Activated CD4-positive, alpha-beta memory T cell treated with anti-CD3 and anti-CD28 coated beads, Interleukin-2, amount 10 ng/mL, durations not matched to agents 7 days and 5 days (primary cell): ENCODE results near the gene EVPLL. TPM values are rescaled to one million over a fixed set of nuclear protein-coding genes. Genes with fewer than 3 reads are reported as not detected.
A peak's percentile ranks its signal among the peaks of the same experiment; 100 is the strongest.
"Not testable (repeated sequence)": the region's sequence is repeated elsewhere in the genome, so short reads cannot be mapped to it uniquely, and the experiment has no call there.

Experiments used
- CTCF ChIA-PET: fragments of 350-600 bp; sonication (Branson Sonifier 250); formaldehyde crosslinking; loops from one replicate; lab custom pipeline; 2021; ENCODE audit warnings: antibody characterized with exemption, inconsistent platforms; lab: Charles Lee
- POLR2A ChIA-PET: fragments of 350-600 bp; sonication (Branson Sonifier 250); formaldehyde crosslinking; loops from one replicate; lab custom pipeline; 2021; ENCODE audit warnings: antibody characterized with exemption; lab: Charles Lee
- DNase-seq: peaks from one replicate; pipeline ENCODE4 v3.0.0-alpha.2; 2020
- H3K27ac Mint-ChIP-seq: one replicate; pipeline ENCODE4 v1.8.0; 2021; ENCODE audit warnings: mild to moderate bottlenecking, mixed read lengths
- H3K27me3 Mint-ChIP-seq: one replicate; pipeline ENCODE4 v1.8.0; 2021; ENCODE audit warnings: mixed read lengths
- H3K36me3 Mint-ChIP-seq: one replicate; pipeline ENCODE4 v1.8.0; 2021; ENCODE audit warnings: low read depth, mixed read lengths
- H3K4me1 Mint-ChIP-seq: one replicate; pipeline ENCODE4 v1.8.0; 2021; ENCODE audit warnings: mixed read lengths
- H3K4me3 Mint-ChIP-seq: one replicate; pipeline ENCODE4 v1.8.0; 2021; ENCODE audit warnings: mild to moderate bottlenecking, mixed read lengths
- H3K9me3 Mint-ChIP-seq: one replicate; pipeline ENCODE4 v1.8.0; 2021; ENCODE audit warnings: mixed read lengths
- total RNA-seq, 2 experiments: library from RNA; stranded (reverse); gene quantifications; one replicate each; pipeline ENCODE4 v1.2.3, GENCODE V29; 2021

EVPLL gene
- total RNA-seq, 2 experiments from 2014 or later = not detected

DNA sequence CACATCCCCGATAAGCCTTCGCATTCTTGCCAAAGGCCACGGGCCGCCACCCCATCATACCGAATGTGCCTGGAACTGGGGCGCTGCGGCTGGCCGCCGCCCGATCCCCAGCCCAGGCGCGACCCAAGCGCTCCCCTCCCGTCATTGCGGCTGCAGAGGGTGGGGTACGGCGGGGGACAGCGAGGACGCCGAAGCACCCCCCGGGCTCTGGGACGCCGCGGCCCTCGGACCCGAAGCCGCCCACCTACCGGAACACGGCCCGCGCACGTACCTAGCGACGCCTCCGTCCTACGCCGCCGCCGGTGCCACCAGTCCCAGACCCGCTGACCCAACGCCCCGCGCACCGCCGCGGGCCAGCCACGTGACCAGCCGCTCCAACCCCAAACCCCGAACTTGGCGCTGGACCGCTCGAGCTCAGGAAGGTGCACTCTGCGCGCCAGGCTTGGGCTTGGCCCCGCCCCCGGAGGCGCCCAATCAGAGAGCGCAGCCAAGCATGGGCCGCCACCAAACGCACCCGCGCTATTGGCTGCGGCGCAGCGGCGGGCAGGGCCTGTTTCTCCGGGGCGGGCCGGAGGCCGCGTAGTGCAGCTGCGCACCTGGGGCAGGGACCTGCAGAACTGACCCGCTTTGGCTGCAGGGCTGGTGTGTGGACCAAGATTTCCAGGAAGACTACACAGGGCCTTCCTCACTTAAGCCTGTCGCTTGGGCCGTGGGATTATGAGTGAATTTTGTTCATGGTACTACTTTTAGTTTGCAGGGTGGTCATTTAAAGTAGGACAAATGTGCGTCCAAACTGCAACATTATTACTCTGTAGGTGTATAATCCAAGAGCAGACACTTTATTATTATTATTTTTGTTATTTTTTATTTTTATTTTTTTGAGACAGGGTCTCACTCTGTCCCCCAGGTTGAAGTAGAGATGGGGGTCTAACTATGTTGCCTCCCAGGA, 14.2 kb upstream of the EVPLL start, which contains the start of gene SHMT1:
SHMT1 (minus strand) TSS at position 450 of the 949 bp plus-strand sequence. CDS start 7,569 bp downstream, outside the sequence.
- Mint-ChIP-seq H3K4me3 (peak within 1 kb of the TSS; percentile 94), H3K4me1 (peaks cover 30% of the 10 kb centered on the region), H3K9me3 (no peaks in the 10 kb centered on the region), H3K36me3 (peaks cover 14% of the 10 kb centered on the region), H3K27me3 (no peaks in the 10 kb centered on the region), H3K27ac (peak within 1 kb of the TSS; percentile 82)
- ChIA-PET CTCF (interaction anchor here (0.6 to 1.0 kb wide), 3 partner anchors 9 to 333 kb away, joined by 3 read pairs; no protein-coding TSS in a partner anchor), POLR2A (interaction anchor here (1.0 to 1.8 kb wide), 8 partner anchors 15 to 701 kb away, joined by 3 to 4 read pairs (median 3); no protein-coding TSS in a partner anchor)
- DNase-seq = peak; percentile 94

- H3K9me3 Mint-ChIP-seq = no peaks in the 10 kb centered on the region
- H3K36me3 Mint-ChIP-seq = peaks cover 14% of the 10 kb centered on the region
- H3K27me3 Mint-ChIP-seq = no peaks in the 10 kb centered on the region
- DNase-seq = no peak
- POLR2A ChIA-PET = interaction anchor here (1.2 to 1.8 kb wide), 2 partner anchors 15 to 49 kb away, joined by 3 to 4 read pairs; no protein-coding TSS in a partner anchor
- H3K4me3 Mint-ChIP-seq = no peak overlapping the region
- CTCF ChIA-PET = no interaction called here
- peaks cover 29% of the 10 kb centered on the region for H3K4me1 Mint-ChIP-seq
- H3K27ac Mint-ChIP-seq = no peak overlapping the region
These were observed 13.4 kb upstream of the EVPLL start for GRCh38 chr17:18364166-18364565.

DNA sequence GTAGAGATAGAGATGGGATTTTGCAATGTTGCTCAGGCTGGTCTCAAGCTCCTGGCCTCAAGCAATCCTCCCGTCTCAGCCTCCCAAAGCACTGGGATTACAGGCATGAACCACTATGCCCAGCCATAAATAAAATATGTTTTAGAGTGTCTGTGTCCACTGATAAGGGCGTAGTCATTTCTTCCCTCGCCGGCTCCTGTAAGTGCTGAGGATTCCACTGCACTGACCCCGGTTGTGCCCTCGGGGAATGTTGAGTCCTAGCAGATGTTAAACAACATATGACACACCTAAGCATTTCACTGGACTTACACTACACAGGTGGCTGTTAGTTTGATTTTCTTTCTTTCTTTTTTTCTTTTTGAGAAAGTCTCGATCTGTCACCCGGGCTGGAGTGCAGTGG, 8.6 kb upstream of the EVPLL start:
- H3K4me3 Mint-ChIP-seq = no peak overlapping the region
- no peak for DNase-seq
- peaks cover 2% of the 10 kb centered on the region for H3K36me3 Mint-ChIP-seq
- POLR2A ChIA-PET = no interaction called here
- CTCF ChIA-PET = no interaction called here
- peaks cover 2% of the 10 kb centered on the region for H3K9me3 Mint-ChIP-seq
- H3K27me3 Mint-ChIP-seq = peaks cover 6% of the 10 kb centered on the region
- peaks cover 32% of the 10 kb centered on the region for H3K4me1 Mint-ChIP-seq
- H3K27ac Mint-ChIP-seq = no peak overlapping the region

- peaks cover 32% of the 10 kb centered on the region for H3K4me1 Mint-ChIP-seq
- CTCF ChIA-PET = no interaction called here
- H3K36me3 Mint-ChIP-seq = peaks cover 2% of the 10 kb centered on the region
- no peak overlapping the region for H3K4me3 Mint-ChIP-seq
- peaks cover 4% of the 10 kb centered on the region for H3K9me3 Mint-ChIP-seq
- POLR2A ChIA-PET = no interaction called here
- peaks cover 8% of the 10 kb centered on the region for H3K27me3 Mint-ChIP-seq
- DNase-seq = no peak
- no peak overlapping the region for H3K27ac Mint-ChIP-seq
These were observed 6.8 kb upstream of the EVPLL start for GRCh38 chr17:18370761-18371160.

GRCh38 chr17:18371455-18371854, 6.1 kb upstream of the EVPLL start:
- Mint-ChIP-seq H3K4me3 (no peak overlapping the region), H3K9me3 (peaks cover 4% of the 10 kb centered on the region), H3K27ac (peak overlapping the region; percentile 0), H3K27me3 (peaks cover 8% of the 10 kb centered on the region), H3K36me3 (peaks cover 2% of the 10 kb centered on the region), H3K4me1 (peaks cover 32% of the 10 kb centered on the region)
- ChIA-PET POLR2A (no interaction called here), CTCF (no interaction called here)
- no peak for DNase-seq

- H3K27ac Mint-ChIP-seq, POLR2A ChIA-PET, H3K4me3 Mint-ChIP-seq, H3K36me3 Mint-ChIP-seq, H3K9me3 Mint-ChIP-seq, H3K27me3 Mint-ChIP-seq, CTCF ChIA-PET: not testable (repeated sequence)
- peak; percentile 23 for DNase-seq
- peaks cover 39% of the 10 kb centered on the region for H3K4me1 Mint-ChIP-seq
These were observed 4.4 kb upstream of the EVPLL start for GRCh38 chr17:18373181-18373580.

DNA sequence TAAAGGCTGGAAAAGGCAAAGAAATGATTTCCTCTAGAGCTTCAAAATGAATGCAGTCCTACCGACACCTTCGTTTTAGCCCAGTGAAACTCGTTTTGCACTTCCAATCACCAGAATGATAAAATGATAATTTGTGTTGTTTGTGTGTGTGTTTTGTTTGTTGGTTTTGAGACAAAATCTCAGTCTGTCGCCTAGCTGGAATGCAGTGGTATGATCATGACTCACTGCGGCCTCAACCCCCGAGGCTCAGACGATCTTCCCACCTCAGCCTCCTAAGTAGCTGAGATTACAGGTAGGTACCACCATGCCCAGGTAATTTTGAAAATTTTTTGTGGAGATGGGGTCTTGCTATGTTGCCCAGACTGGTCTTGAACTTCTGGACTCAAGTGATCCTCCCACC, 3.4 kb upstream of the EVPLL start:
- Mint-ChIP-seq H3K36me3 (peaks cover 2% of the 10 kb centered on the region), H3K4me1 (peaks cover 39% of the 10 kb centered on the region), H3K9me3 (peaks cover 4% of the 10 kb centered on the region), H3K4me3 (no peak overlapping the region), H3K27me3 (peaks cover 8% of the 10 kb centered on the region), H3K27ac (no peak overlapping the region)
- POLR2A ChIA-PET = no interaction called here
- DNase-seq = no peak
- CTCF ChIA-PET = no interaction called here

- Mint-ChIP-seq H3K36me3 (peaks cover 2% of the 10 kb centered on the region), H3K9me3 (peaks cover 4% of the 10 kb centered on the region), H3K4me3 (no peak overlapping the region), H3K27me3 (peaks cover 12% of the 10 kb centered on the region), H3K27ac (no peak overlapping the region), H3K4me1 (peaks cover 14% of the 10 kb centered on the region)
- no peak for DNase-seq
- POLR2A ChIA-PET = no interaction called here
- CTCF ChIA-PET = no interaction called here
These were observed 577 bp downstream of the EVPLL start for GRCh38 chr17:18378205-18378505.

GRCh38 chr17:18378614-18379013, 1.0 kb downstream of the EVPLL start:
- POLR2A ChIA-PET, H3K4me3 Mint-ChIP-seq, H3K27ac Mint-ChIP-seq, H3K9me3 Mint-ChIP-seq, CTCF ChIA-PET, H3K36me3 Mint-ChIP-seq, DNase-seq: not testable (repeated sequence)
- Mint-ChIP-seq H3K27me3 (peaks cover 12% of the 10 kb centered on the region), H3K4me1 (peaks cover 11% of the 10 kb centered on the region)

DNA sequence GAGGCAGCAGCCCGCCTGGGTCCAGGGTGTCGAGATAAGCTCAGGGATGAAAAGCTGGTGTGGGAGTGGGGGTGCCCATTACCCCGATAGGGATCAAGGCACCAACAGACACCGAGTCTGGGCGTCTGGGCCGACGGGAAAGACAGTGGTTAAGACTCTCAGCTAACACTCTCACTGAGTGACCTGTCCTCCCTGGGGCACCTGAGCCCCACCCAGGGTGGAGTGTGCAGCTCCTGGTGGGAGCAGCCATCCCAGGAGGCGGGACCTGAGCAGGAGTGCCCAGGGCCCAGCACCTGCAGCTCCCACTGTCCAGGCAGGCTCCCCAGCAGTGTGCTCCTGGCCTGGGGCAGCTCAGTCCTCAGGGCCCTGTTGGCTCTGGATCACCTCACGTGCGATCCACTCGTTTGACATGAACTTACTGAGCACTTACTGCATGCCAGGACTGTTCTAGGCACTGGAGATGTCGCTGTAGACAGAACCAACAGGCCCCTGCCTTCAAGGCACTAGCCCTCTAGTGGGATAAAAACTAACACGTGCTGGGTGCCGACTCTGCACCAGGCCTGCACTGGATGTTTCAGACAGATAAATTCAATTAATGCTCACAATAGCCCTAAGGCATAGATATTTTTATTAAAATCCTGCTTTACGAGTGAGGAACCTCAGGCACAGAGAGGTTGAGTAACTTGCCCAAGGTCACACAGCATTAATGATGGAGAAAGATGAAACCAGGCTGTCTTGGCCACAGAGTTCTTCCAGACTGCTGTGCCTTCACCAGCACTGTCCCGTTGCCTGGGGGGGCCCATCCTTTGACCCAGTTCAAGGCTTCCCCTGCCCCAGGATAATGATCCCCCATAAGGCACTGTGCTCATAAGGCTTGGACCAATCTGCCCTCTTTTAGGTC, 1.9 kb downstream of the EVPLL start:
- Mint-ChIP-seq H3K9me3 (peaks cover 3% of the 10 kb centered on the region), H3K36me3 (no peaks in the 10 kb centered on the region), H3K27me3 (peaks cover 15% of the 10 kb centered on the region), H3K4me3 (no peak overlapping the region), H3K27ac (no peak overlapping the region), H3K4me1 (peaks cover 6% of the 10 kb centered on the region)
- CTCF ChIA-PET = no interaction called here
- DNase-seq = no peak
- POLR2A ChIA-PET = interaction anchor here (0.6 kb wide), 1 partner anchor 48 kb away, joined by 3 read pairs; no protein-coding TSS in a partner anchor

- H3K4me1 Mint-ChIP-seq = peaks cover 6% of the 10 kb centered on the region
- H3K36me3 Mint-ChIP-seq = no peaks in the 10 kb centered on the region
- H3K27ac Mint-ChIP-seq = no peak overlapping the region
- CTCF ChIA-PET = no interaction called here
- no peak for DNase-seq
- POLR2A ChIA-PET = interaction anchor here (0.6 kb wide), 1 partner anchor 49 kb away, joined by 3 read pairs; no protein-coding TSS in a partner anchor
- H3K27me3 Mint-ChIP-seq = peaks cover 14% of the 10 kb centered on the region
- no peak overlapping the region for H3K4me3 Mint-ChIP-seq
- no peaks in the 10 kb centered on the region for H3K9me3 Mint-ChIP-seq
These were observed 3.0 kb downstream of the EVPLL start for GRCh38 chr17:18380471-18381157.

DNA sequence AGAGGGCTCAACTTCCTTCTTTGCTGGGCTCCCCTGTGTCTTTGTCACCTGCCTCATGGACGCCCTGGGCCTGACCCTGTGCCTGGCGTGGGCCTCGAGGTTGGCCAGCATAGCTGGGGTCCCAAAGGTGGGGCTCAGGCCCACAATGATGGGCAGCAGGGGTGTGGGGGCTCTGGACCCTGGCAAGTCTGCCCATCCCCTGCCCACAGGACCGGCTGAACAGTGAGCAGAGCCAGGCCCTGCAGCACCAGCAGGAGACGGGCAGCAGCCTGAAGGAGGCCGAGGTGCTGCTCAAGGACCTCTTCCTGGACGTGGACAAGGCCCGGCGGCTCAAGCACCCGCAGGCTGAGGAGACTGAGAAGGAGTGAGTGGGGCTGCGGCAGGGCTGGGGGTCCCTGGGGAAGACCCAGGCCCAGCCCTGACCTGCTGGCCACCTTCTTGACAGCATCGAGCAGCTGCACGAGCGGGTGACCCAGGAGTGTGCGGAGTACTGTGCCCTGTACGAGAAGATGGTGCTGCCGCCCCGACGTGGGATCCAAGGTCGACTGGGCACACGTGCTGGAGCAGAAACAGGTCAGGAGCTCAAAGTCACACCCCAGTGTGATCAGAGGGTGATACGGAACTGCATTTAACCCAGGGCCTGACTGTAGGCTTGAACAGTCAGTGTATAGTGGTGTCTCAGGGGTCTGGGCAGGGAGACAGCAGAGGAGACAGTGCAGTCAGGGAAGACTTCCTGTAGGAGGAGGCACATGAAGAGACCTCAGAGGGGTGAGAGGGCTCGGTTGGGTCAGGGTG, 3.8 kb downstream of the EVPLL start:
- H3K4me3 Mint-ChIP-seq = no peak overlapping the region

More for the DNA sequence above, 3.8 kb downstream of the EVPLL start:
- DNase-seq = no peak
- POLR2A ChIA-PET = no interaction called here
- Mint-ChIP-seq H3K9me3 (no peaks in the 10 kb centered on the region), H3K4me1 (peaks cover 6% of the 10 kb centered on the region), H3K36me3 (no peaks in the 10 kb centered on the region), H3K27ac (no peak overlapping the region), H3K27me3 (peaks cover 15% of the 10 kb centered on the region)
- CTCF ChIA-PET = no interaction called here
